Keratinocyte (primary cell): ENCODE results near the gene FGF18. TPM values are rescaled to one million over a fixed set of nuclear protein-coding genes. Genes with fewer than 3 reads are reported as not detected.
"Not testable (repeated sequence)": the region's sequence is repeated elsewhere in the genome, so short reads cannot be mapped to it uniquely, and the experiment has no call there.

Experiments used
- DNase-seq: peaks from one replicate; pipeline ENCODE4 v3.0.0-alpha.2; 2011; ENCODE audit warnings: low read depth, missing footprints, low spot score
- FAIRE-seq: peaks from 2 replicates; lab custom pipeline; 2011; peaks lifted over from hg19 to GRCh38; lab: Jason Lieb, UNC
- H2AFZ ChIP-seq: 2 replicates; pipeline ENCODE4 v1.6.0; 2012; ENCODE audit warnings: low read length, control low read depth, inconsistent platforms; ENCODE audit not compliant: control insufficient read depth
- H3K27ac ChIP-seq: 2 replicates; pipeline ENCODE4 v1.5.1; 2011; ENCODE audit warnings: low read length; ENCODE audit not compliant: control insufficient read depth, insufficient read depth
- H3K27me3 ChIP-seq: 3 replicates; pipeline ENCODE4 v1.6.0; 2011; ENCODE audit warnings: low read length; ENCODE audit not compliant: control insufficient read depth, insufficient read depth; ENCODE audit errors: extremely low read depth
- H3K36me3 ChIP-seq, 2 experiments: 2 replicates in 1 of 2; 3 replicates in 1 of 2; pipeline ENCODE4 v1.5.1; 2011; ENCODE audit warnings: low read length in 2 of 2, mild to moderate bottlenecking in 1 of 2; ENCODE audit not compliant: control insufficient read depth in 2 of 2, insufficient read depth in 2 of 2; ENCODE audit errors: extremely low read depth in 1 of 2
- H3K4me1 ChIP-seq: 3 replicates; pipeline ENCODE4 v1.5.1; 2011; ENCODE audit warnings: low read length; ENCODE audit not compliant: control insufficient read depth, insufficient read depth; ENCODE audit errors: extremely low read depth
- H3K4me2 ChIP-seq: 3 replicates; pipeline ENCODE4 v1.6.0; 2011; ENCODE audit warnings: low read depth, low read length; ENCODE audit not compliant: control insufficient read depth, insufficient read depth; ENCODE audit errors: extremely low read depth
- H3K4me3 ChIP-seq, 3 experiments: fragments of 200-600 bp in 1 of 3; sonication (generic) in 1 of 3; 2 replicates in 2 of 3; 3 replicates in 1 of 3; pipeline ENCODE4 v1.5.1; 2011 to 2016; ENCODE audit warnings: low read length in 3 of 3, mild to moderate bottlenecking in 3 of 3, control low read depth in 2 of 3, inconsistent platforms in 1 of 3, low read depth in 1 of 3, mixed read lengths in 1 of 3, mixed run types in 1 of 3, moderate library complexity in 1 of 3; ENCODE audit not compliant: control insufficient read depth in 2 of 3, insufficient read depth in 2 of 3; ENCODE audit errors: extremely low read depth in 1 of 3
- H3K79me2 ChIP-seq: 2 replicates; pipeline ENCODE4 v1.6.0; 2012; ENCODE audit warnings: low read length; ENCODE audit not compliant: control insufficient read depth, insufficient read depth
- H3K9ac ChIP-seq: 3 replicates; pipeline ENCODE4 v1.6.0; 2011; ENCODE audit warnings: low read length; ENCODE audit not compliant: control insufficient read depth, insufficient read depth; ENCODE audit errors: extremely low read depth
- H3K9me1 ChIP-seq: 3 replicates; pipeline ENCODE4 v1.6.0; 2011; ENCODE audit warnings: low read length; ENCODE audit not compliant: control insufficient read depth, insufficient read depth; ENCODE audit errors: extremely low read depth
- H3K9me3 ChIP-seq: 2 replicates; pipeline ENCODE4 v1.5.1; 2012; ENCODE audit warnings: low read depth, low read length; ENCODE audit not compliant: control insufficient read depth
- H4K20me1 ChIP-seq: 3 replicates; pipeline ENCODE4 v1.6.0; 2011; ENCODE audit warnings: low read length; ENCODE audit not compliant: control insufficient read depth, insufficient read depth; ENCODE audit errors: extremely low read depth
- CTCF ChIP-seq, 3 experiments: IDR thresholded peaks in 1 of 3; conservative IDR thresholded peaks in 1 of 3; optimal IDR thresholded peaks in 1 of 3; 2 replicates in 2 of 3; 3 replicates in 1 of 3; pipeline versions ENCODE3 to v1.5.1; 2011; ENCODE audit warnings: low read length in 3 of 3, mild to moderate bottlenecking in 3 of 3, moderate library complexity in 2 of 3, control low read depth in 1 of 3, inconsistent platforms in 1 of 3; ENCODE audit not compliant: insufficient read depth in 2 of 3; ENCODE audit errors: extremely low read depth in 1 of 3
- EZH2 ChIP-seq: IDR thresholded peaks from one replicate; pipeline ENCODE4 v1.6.1; 2012; ENCODE audit warnings: inconsistent platforms, mild to moderate bottlenecking, low read length, moderate library complexity
- dilution Hi-C: fragments of 300-500 bp; cut with MboI; formaldehyde crosslinking; loops from one replicate; pipeline ENCODE4 v1.7.0; 2020; ENCODE audit warnings: low sequenced_read_pairs; ENCODE audit not compliant: extremely low pct_ligation_motif_present
- polyA plus RNA-seq, 5 experiments: library from polyadenylated mRNA; depleted of rRNA in 3 of 5; stranded (reverse) in 3 of 5; stranded (forward) in 1 of 5; unstranded in 1 of 5; fragments of >200 nt; gene quantifications; 1 replicate in 1 of 5; 2 replicates in 3 of 5; 3 replicates in 1 of 5; pipeline versions ENCODE4 v1.2.1 to v1.2.3, GENCODE V29; 2011 to 2012; ENCODE audit warnings: missing spikeins in 2 of 5, low read depth in 1 of 5, low replicate concordance in 1 of 5

The FGF18 gene
- polyA plus RNA-seq, 1 donor (not counting 4 experiments of a cell fraction or from before 2014, with no cell fraction given), result 0.05 TPM

DNA sequence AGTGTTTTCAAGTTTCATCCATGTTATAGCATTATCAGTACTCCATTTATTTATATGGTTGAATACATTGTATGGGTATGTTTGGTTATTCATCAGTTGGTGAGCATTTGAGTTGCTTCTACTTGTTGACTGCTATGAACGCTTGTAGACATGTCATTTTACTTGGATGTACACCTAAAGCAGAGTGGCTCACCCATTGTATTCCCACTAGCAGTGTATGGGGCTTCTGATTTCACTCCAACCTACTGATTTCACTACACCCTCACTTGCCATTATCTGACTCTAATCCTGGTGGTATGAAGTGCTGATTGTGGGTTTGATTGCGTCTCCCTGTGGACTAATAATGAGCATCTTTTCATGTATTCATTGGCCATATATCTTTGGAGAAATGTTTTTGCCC lies 22.3 kb upstream of the FGF18 start:
- no peak overlapping the region for H2AFZ ChIP-seq
- H3K36me3 ChIP-seq, result peaks cover 29 to 70% of the 10 kb centered on the region in 2 experiments
- H3K9me1 ChIP-seq, result peaks cover under 1% of the 10 kb centered on the region
- H3K27ac ChIP-seq, result no peak overlapping the region
- no peaks in the 10 kb centered on the region for H3K9me3 ChIP-seq
- no peak overlapping the region for H3K9ac ChIP-seq
- H3K4me1 ChIP-seq, result peaks cover 13% of the 10 kb centered on the region
- peaks cover 97% of the 10 kb centered on the region for H3K79me2 ChIP-seq
- H3K27me3 ChIP-seq, result no peaks in the 10 kb centered on the region
- no peak overlapping the region for H3K4me2 ChIP-seq
- no peak for DNase-seq
- FAIRE-seq, result no peak
- no peak for TF ChIP-seq CTCF (optimal IDR thresholded peaks at IDR 0.05 in 1 of 3, IDR thresholded peaks at IDR 0.05 in 1 of 3, conservative IDR thresholded peaks at IDR 0.05 in 1 of 3; ENCODE audit: extremely low read depth in 1 of 3, insufficient read depth in 2 of 3, low read length in 3 of 3)
- TF ChIP-seq EZH2, result no peak
- dilution Hi-C loops, result no loop called here
- H3K4me3 ChIP-seq, result no peak overlapping the region
- H4K20me1 ChIP-seq, result peaks cover 90% of the 10 kb centered on the region

GRCh38 chr5:171397599-171397998 lies 21.8 kb upstream of the FGF18 start:
- Histone ChIP-seq H3K27ac (no peak overlapping the region), H2AFZ (no peak overlapping the region), H3K9ac (no peak overlapping the region), H3K27me3 (no peaks in the 10 kb centered on the region), H4K20me1 (peaks cover 87% of the 10 kb centered on the region), H3K79me2 (peaks cover 93% of the 10 kb centered on the region), H3K36me3 (peaks cover 27 to 69% of the 10 kb centered on the region in 2 experiments), H3K4me1 (peaks cover 12% of the 10 kb centered on the region), H3K9me1 (no peaks in the 10 kb centered on the region), H3K4me3 (no peak overlapping the region), H3K4me2 (no peak overlapping the region), H3K9me3 (no peaks in the 10 kb centered on the region)
- DNase-seq (no peak), FAIRE-seq (no peak)
- TF ChIP-seq CTCF (optimal IDR thresholded peaks at IDR 0.05 in 1 of 3, IDR thresholded peaks at IDR 0.05 in 1 of 3, conservative IDR thresholded peaks at IDR 0.05 in 1 of 3; ENCODE audit: extremely low read depth in 1 of 3, insufficient read depth in 2 of 3, low read length in 3 of 3) (no peak), EZH2 (no peak)
- dilution Hi-C loops, result no loop called here

DNA sequence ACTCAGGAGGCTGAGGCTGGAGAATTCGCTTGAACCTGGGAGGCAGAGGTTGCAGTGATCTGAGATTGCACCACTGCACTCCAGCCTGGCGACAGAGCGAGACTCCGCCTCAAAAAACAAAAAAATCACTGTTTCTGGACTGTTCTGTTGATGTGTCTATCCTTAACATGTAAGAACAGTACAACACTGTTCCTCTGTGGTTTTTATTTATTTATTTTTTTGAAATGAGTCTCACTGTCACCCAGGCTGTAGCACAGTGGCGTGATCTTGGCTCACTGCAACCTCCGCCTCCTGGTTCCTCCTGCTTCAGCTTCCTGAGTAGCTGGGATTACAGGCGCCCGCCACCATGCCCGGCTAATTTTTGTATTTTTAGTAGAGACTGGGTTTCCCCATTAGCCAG lies 20.8 kb upstream of the FGF18 start:
- H3K4me2 ChIP-seq, DNase-seq, H3K27me3 ChIP-seq, dilution Hi-C loops, H2AFZ ChIP-seq, H3K9me3 ChIP-seq, H3K27ac ChIP-seq, H3K9me1 ChIP-seq, FAIRE-seq, H3K4me3 ChIP-seq, H3K9ac ChIP-seq: not testable (repeated sequence)
- peaks cover 82% of the 10 kb centered on the region for H3K79me2 ChIP-seq
- peaks cover 77% of the 10 kb centered on the region for H4K20me1 ChIP-seq
- peaks cover 12% of the 10 kb centered on the region for H3K4me1 ChIP-seq
- H3K36me3 ChIP-seq, result peaks cover 27 to 63% of the 10 kb centered on the region in 2 experiments
